ENCODE measurements around the gene PDZD8.

DNA sequence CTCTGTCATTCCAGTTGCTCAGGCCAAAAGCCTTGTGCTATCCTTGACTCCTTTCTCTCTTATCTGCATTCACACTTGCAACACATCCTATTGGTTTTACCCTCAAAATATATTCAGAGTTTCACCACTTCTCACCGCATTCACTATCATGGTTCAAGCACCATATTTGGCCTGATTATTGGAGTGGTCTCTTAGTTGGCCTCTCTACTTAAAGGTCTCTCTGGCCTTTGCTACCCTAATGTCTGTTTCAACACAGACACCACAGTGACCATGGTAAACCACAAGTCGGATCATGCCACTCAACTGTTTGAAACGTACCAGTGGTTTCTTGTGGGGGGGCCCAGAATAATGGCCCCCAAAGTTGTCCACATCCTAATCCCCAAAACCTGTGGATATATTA, 15.2 kb upstream of the PDZD8 start:
- TF ChIP-seq, protein P1, sequence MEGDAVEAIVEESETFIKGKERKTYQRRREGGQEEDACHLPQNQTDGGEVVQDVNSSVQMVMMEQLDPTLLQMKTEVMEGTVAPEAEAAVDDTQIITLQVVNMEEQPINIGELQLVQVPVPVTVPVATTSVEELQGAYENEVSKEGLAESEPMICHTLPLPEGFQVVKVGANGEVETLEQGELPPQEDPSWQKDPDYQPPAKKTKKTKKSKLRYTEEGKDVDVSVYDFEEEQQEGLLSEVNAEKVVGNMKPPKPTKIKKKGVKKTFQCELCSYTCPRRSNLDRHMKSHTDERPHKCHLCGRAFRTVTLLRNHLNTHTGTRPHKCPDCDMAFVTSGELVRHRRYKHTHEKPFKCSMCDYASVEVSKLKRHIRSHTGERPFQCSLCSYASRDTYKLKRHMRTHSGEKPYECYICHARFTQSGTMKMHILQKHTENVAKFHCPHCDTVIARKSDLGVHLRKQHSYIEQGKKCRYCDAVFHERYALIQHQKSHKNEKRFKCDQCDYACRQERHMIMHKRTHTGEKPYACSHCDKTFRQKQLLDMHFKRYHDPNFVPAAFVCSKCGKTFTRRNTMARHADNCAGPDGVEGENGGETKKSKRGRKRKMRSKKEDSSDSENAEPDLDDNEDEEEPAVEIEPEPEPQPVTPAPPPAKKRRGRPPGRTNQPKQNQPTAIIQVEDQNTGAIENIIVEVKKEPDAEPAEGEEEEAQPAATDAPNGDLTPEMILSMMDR (IDR thresholded peaks at IDR 0.05; ENCODE audit: poor library complexity, severe bottlenecking), result no peak
- TF ChIP-seq, protein P2, sequence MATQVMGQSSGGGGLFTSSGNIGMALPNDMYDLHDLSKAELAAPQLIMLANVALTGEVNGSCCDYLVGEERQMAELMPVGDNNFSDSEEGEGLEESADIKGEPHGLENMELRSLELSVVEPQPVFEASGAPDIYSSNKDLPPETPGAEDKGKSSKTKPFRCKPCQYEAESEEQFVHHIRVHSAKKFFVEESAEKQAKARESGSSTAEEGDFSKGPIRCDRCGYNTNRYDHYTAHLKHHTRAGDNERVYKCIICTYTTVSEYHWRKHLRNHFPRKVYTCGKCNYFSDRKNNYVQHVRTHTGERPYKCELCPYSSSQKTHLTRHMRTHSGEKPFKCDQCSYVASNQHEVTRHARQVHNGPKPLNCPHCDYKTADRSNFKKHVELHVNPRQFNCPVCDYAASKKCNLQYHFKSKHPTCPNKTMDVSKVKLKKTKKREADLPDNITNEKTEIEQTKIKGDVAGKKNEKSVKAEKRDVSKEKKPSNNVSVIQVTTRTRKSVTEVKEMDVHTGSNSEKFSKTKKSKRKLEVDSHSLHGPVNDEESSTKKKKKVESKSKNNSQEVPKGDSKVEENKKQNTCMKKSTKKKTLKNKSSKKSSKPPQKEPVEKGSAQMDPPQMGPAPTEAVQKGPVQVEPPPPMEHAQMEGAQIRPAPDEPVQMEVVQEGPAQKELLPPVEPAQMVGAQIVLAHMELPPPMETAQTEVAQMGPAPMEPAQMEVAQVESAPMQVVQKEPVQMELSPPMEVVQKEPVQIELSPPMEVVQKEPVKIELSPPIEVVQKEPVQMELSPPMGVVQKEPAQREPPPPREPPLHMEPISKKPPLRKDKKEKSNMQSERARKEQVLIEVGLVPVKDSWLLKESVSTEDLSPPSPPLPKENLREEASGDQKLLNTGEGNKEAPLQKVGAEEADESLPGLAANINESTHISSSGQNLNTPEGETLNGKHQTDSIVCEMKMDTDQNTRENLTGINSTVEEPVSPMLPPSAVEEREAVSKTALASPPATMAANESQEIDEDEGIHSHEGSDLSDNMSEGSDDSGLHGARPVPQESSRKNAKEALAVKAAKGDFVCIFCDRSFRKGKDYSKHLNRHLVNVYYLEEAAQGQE (IDR thresholded peaks at IDR 0.05; ENCODE audit: borderline replicate concordance), result no peak
